Testis (tissue), 3 donors: ENCODE measurements around the gene PXN. TPM values are rescaled to one million over a fixed set of nuclear protein-coding genes. Genes with fewer than 3 reads are reported as not detected.

Source experiments
- DNase-seq: peaks from one replicate; pipeline ENCODE4 v3.0.0-alpha.2; 2019
- H3K27ac ChIP-seq, 2 donors: fragments of 200-600 bp; sonication (generic); one replicate each; pipeline ENCODE4 v1.5.1; 2019
- H3K27me3 ChIP-seq: fragments of 200-600 bp; sonication (generic); one replicate; pipeline ENCODE4 v1.5.1; 2019
- H3K36me3 ChIP-seq: fragments of 200-600 bp; sonication (generic); one replicate; pipeline ENCODE4 v1.5.1; 2017; ENCODE audit warnings: low read depth; ENCODE audit errors: missing control alignments
- H3K4me1 ChIP-seq: fragments of 200-600 bp; sonication (generic); one replicate; pipeline ENCODE4 v1.5.1; 2019
- H3K4me3 ChIP-seq, 2 donors: fragments of 200-600 bp; sonication (generic); one replicate each; pipeline ENCODE4 v1.5.1; 2017 to 2019
- H3K9me3 ChIP-seq: fragments of 200-600 bp; sonication (generic); one replicate; pipeline ENCODE4 v1.5.1; 2017
- CTCF ChIP-seq, 3 experiments: fragments of 450-650 bp in 2 of 3; fragments of 200-600 bp in 1 of 3; sonication (generic) in 1 of 3; IDR thresholded peaks; one replicate each; pipeline ENCODE4 v1.5.1; 2016 to 2019; ENCODE audit warnings: antibody characterized with exemption in 3 of 3, mild to moderate bottlenecking in 2 of 3, moderate library complexity in 1 of 3
- POLR2A ChIP-seq: fragments of 450-650 bp; IDR thresholded peaks from one replicate; pipeline ENCODE4 v1.6.1; 2017; ENCODE audit warnings: antibody characterized with exemption, mild to moderate bottlenecking, moderate library complexity
- WGBS, 2 donors: methylation state at CpG; one replicate each; pipeline ENCODE4 v1.1.5; 2018; 5-methylcytosine and 5-hydroxymethylcytosine counted together
- intact Hi-C: fragments of 100-400 bp; cut with DNase I; formaldehyde crosslinking; loops from one replicate; pipeline ENCODE4 v1.15.1; 2023; ENCODE audit warnings: low total_unique reads
- polyA plus RNA-seq: library from polyadenylated mRNA; stranded (reverse); fragments of 350-450 nt; fragmentation: Illumina TruSeq; extraction: RNeasy Lipid Tissue Mini Kit (QIAGEN cat#74804); gene quantifications from one replicate; pipeline ENCODE4 v1.2.3, GENCODE V29; 2014; ENCODE audit warnings: low read depth, low replicate concordance; ENCODE audit not compliant: insufficient read depth
- small RNA-seq, 2 donors: library from RNA; depleted of rRNA; stranded (forward); fragments of <200 nt; gene quantifications; one replicate each; pipeline ENCODE3, GENCODE V24; 2016
- total RNA-seq, 2 donors: library from RNA; depleted of rRNA; stranded (reverse); fragments of >200 nt; gene quantifications; one replicate each; pipeline ENCODE4 v1.2.3, GENCODE V29; 2016

Gene PXN
- total and polyA plus RNA-seq, 3 donors from 2014 or later, result 81.8 to 89.6 (median 84.9) TPM

GRCh38 chr12:120161852-120162251 is 103.7 kb downstream of the PXN start:
- H3K27me3 ChIP-seq, result no peaks in the 10 kb centered on the region
- WGBS, 2 donors, result 92 to 100% methylated on average over 1 to 11 of the region's 11 CpGs
- no peak overlapping the region for H3K27ac ChIP-seq
- H3K9me3 ChIP-seq, result no peaks in the 10 kb centered on the region
- H3K4me1 ChIP-seq, result no peaks in the 10 kb centered on the region
- DNase-seq, result no peak
- H3K4me3 ChIP-seq, result no peak overlapping the region
- no peak for TF ChIP-seq POLR2A
- TF ChIP-seq CTCF (IDR thresholded peaks at IDR 0.05), result no peak
- intact Hi-C loops, result no loop called here
- H3K36me3 ChIP-seq, result no peaks in the 10 kb centered on the region

Small RNA genes lying within 50 kb of the gene (small RNA-seq; reads per million reads assigned to genes)
- gene RNU4-1 (1,331 to 1,504 reads per million in 2 donors), gene RNU4-2 (578 to 593 reads per million in 2 donors), gene RNU6-1088P (0 reads per million in 2 donors)

Other genes with a start within 250 kb of the PXN start
- gene RAB35, start 149.0 kb downstream of the PXN start, total RNA-seq, result 10 to 100 TPM; 21.1 to 27.4 TPM
- gene RAB35, start 149.0 kb downstream of the PXN start, polyA plus RNA-seq, result 24.4 TPM
- 100 to 1,000 TPM; 104 to 164 TPM for gene GCN1, start 71.0 kb downstream of the PXN start, total RNA-seq
- 66.3 TPM for gene GCN1, start 71.0 kb downstream of the PXN start, polyA plus RNA-seq
- gene RPLP0, start 64.6 kb downstream of the PXN start, total RNA-seq, result 1,000 to 10,000 TPM in 1 of 2 donors, 100 to 1,000 TPM in 1; 733 to 1,607 TPM
- 1,137 TPM for gene RPLP0, start 64.6 kb downstream of the PXN start, polyA plus RNA-seq
- gene RNU4-2, start 26.2 kb upstream of the PXN start, total RNA-seq, result under 1 TPM; under 0.01 TPM
- not detected for gene RNU4-2, start 26.2 kb upstream of the PXN start, polyA plus RNA-seq
- gene RNU4-1, start 27.5 kb upstream of the PXN start, total RNA-seq, result under 1 TPM; under 0.01 TPM
- not detected for gene RNU4-1, start 27.5 kb upstream of the PXN start, polyA plus RNA-seq
- 1 to 10 TPM; 3.3 to 5.0 TPM for gene SIRT4, start 36.6 kb upstream of the PXN start, total RNA-seq
- gene SIRT4, start 36.6 kb upstream of the PXN start, polyA plus RNA-seq, result 10.0 TPM
- gene PLA2G1B, start 62.0 kb upstream of the PXN start, total RNA-seq, result under 1 TPM in 1 of 2 donors, not detected in 1; 0.94 TPM
- gene PLA2G1B, start 62.0 kb upstream of the PXN start, polyA plus RNA-seq, result 3.6 TPM
- gene MSI1, start 103.4 kb upstream of the PXN start, total RNA-seq, result 10 to 100 TPM in 1 of 2 donors, 1 to 10 TPM in 1; 7.4 to 14.8 TPM
- gene MSI1, start 103.4 kb upstream of the PXN start, polyA plus RNA-seq, result 25.1 TPM
- 100 to 1,000 TPM; 549 to 563 TPM for gene COX6A1, start 172.4 kb upstream of the PXN start, total RNA-seq
- gene COX6A1, start 172.4 kb upstream of the PXN start, polyA plus RNA-seq, result 485 TPM
- 10 to 100 TPM; 13.9 to 15.7 TPM for gene TRIAP1, start 180.7 kb upstream of the PXN start, total RNA-seq
- 20.0 TPM for gene TRIAP1, start 180.7 kb upstream of the PXN start, polyA plus RNA-seq
- gene GATC, start 180.7 kb upstream of the PXN start, total RNA-seq, result 10 to 100 TPM; 17.5 to 20.9 TPM
- 10.8 TPM for gene GATC, start 180.7 kb upstream of the PXN start, polyA plus RNA-seq
- 100 to 1,000 TPM; 199 to 238 TPM for gene SRSF9, start 204.0 kb upstream of the PXN start, total RNA-seq
- gene SRSF9, start 204.0 kb upstream of the PXN start, polyA plus RNA-seq, result 202 TPM
- 100 to 1,000 TPM; 404 to 461 TPM for gene DYNLL1, start 230.4 kb upstream of the PXN start, total RNA-seq
- 725 TPM for gene DYNLL1, start 230.4 kb upstream of the PXN start, polyA plus RNA-seq